ENCODE measurements around the gene TUSC2. TPM values are rescaled to one million over a fixed set of nuclear protein-coding genes. Genes with fewer than 3 reads are reported as not detected.
A peak's percentile ranks its signal among the peaks of the same experiment; 100 is the strongest.

Gene TUSC2
- total RNA-seq, 1 experiment from 2014 or later: 15.2 TPM

- H3K4me1 ChIP-seq (ENCODE audit: insufficient read depth, low read length, poor library complexity, severe bottlenecking): peaks cover 5% of the 10 kb centered on the region
- BruUV-seq (replicated peaks): no TSS peak
- H3K27ac ChIP-seq (ENCODE audit: low read depth, low read length, poor library complexity, severe bottlenecking): peak within 1 kb of the TSS; percentile 82
- DNase-seq (ENCODE audit: low spot score): peak; percentile 95
- POLR2A ChIA-PET (ENCODE audit: low non-redundant PET): interaction anchor here (0.9 kb wide), 1 partner anchor 30 kb away, joined by 5 read pairs; no protein-coding TSS in a partner anchor
- H3K36me3 ChIP-seq (ENCODE audit: insufficient read depth, low read length, poor library complexity, severe bottlenecking): no peaks in the 10 kb centered on the region
- H3K27me3 ChIP-seq (replicated peaks; ENCODE audit: insufficient read depth, low read depth, low read length, poor library complexity): no peaks in the 10 kb centered on the region
- H3K4me3 ChIP-seq (ENCODE audit: low read depth, low read length, poor library complexity, severe bottlenecking): peak within 1 kb of the TSS; percentile 68
- CTCF ChIA-PET: interaction anchor here (0.9 kb wide), 1 partner anchor 17 kb away, joined by 14 read pairs; no protein-coding TSS in a partner anchor
- intact Hi-C loops (cut with micrococcal nuclease; ENCODE audit: unreplicated experiment): no loop called here
- no peak for TF ChIP-seq EZH2 (IDR thresholded peaks at IDR 0.05; ENCODE audit: borderline replicate concordance, low read depth, low read length, poor library complexity, severe bottlenecking)
- 0 out of 2 replicates have a peak, but pooled peaks have one; percentile 21 for TF ChIP-seq CTCF (conservative IDR thresholded peaks at IDR 0.05; ENCODE audit: low read depth, low read length)
- no peaks in the 10 kb centered on the region for H3K9me3 ChIP-seq (ENCODE audit: low read depth, low read length, poor library complexity, severe bottlenecking)
Observed at GRCh38 chr3:50298836-50299637, 29.0 kb downstream of the TUSC2 start, which contains the start of the genes HYAL3 and NAA80. TSS of gene HYAL3 (minus strand) at chr3:50299405. CDS start at chr3:50295602, 3,803 bp downstream. TSS of gene NAA80 (minus strand) at chr3:50299405. CDS start at chr3:50297463, 1,942 bp downstream.

GRCh38 chr3:50297896-50298725 is 29.9 kb downstream of the TUSC2 start:
- TF ChIP-seq EZH2 (IDR thresholded peaks at IDR 0.05; ENCODE audit: borderline replicate concordance, low read depth, low read length, poor library complexity, severe bottlenecking) (no peak), CTCF (conservative IDR thresholded peaks at IDR 0.05; ENCODE audit: low read depth, low read length) (no peak)
- ChIA-PET POLR2A (ENCODE audit: low non-redundant PET) (no interaction called here), CTCF (no interaction called here)
- no TSS peak for BruUV-seq (replicated peaks)
- peaks cover 5% of the 10 kb centered on the region for H3K4me1 ChIP-seq (ENCODE audit: insufficient read depth, low read length, poor library complexity, severe bottlenecking)
- intact Hi-C loops (cut with micrococcal nuclease; ENCODE audit: unreplicated experiment): no loop called here
- no peaks in the 10 kb centered on the region for H3K27me3 ChIP-seq (replicated peaks; ENCODE audit: insufficient read depth, low read depth, low read length, poor library complexity)
- no peak for DNase-seq (ENCODE audit: low spot score)
- peak overlapping the region; percentile 68 for H3K4me3 ChIP-seq (ENCODE audit: low read depth, low read length, poor library complexity, severe bottlenecking)
- no peaks in the 10 kb centered on the region for H3K9me3 ChIP-seq (ENCODE audit: low read depth, low read length, poor library complexity, severe bottlenecking)
- peak overlapping the region; percentile 82 for H3K27ac ChIP-seq (ENCODE audit: low read depth, low read length, poor library complexity, severe bottlenecking)
- no peaks in the 10 kb centered on the region for H3K36me3 ChIP-seq (ENCODE audit: insufficient read depth, low read length, poor library complexity, severe bottlenecking)

GRCh38 chr3:50297384-50297775 is 30.6 kb downstream of the TUSC2 start:
- ChIA-PET POLR2A (ENCODE audit: low non-redundant PET) (no interaction called here), CTCF (no interaction called here)
- Histone ChIP-seq H3K4me3 (ENCODE audit: low read depth, low read length, poor library complexity, severe bottlenecking) (no peak overlapping the region), H3K4me1 (ENCODE audit: insufficient read depth, low read length, poor library complexity, severe bottlenecking) (peaks cover 5% of the 10 kb centered on the region), H3K27ac (ENCODE audit: low read depth, low read length, poor library complexity, severe bottlenecking) (no peak overlapping the region), H3K9me3 (ENCODE audit: low read depth, low read length, poor library complexity, severe bottlenecking) (no peaks in the 10 kb centered on the region), H3K27me3 (replicated peaks; ENCODE audit: insufficient read depth, low read depth, low read length, poor library complexity) (no peaks in the 10 kb centered on the region), H3K36me3 (ENCODE audit: insufficient read depth, low read length, poor library complexity, severe bottlenecking) (no peaks in the 10 kb centered on the region)
- no TSS peak for BruUV-seq (replicated peaks)
- TF ChIP-seq CTCF (conservative IDR thresholded peaks at IDR 0.05; ENCODE audit: low read depth, low read length): no peak
- intact Hi-C loops (cut with micrococcal nuclease; ENCODE audit: unreplicated experiment): no loop called here
- DNase-seq (ENCODE audit: low spot score): no peak
